Uterus (tissue), 4 donors: ENCODE data around the gene GPR62. TPM values are rescaled to one million over a fixed set of nuclear protein-coding genes. Genes with fewer than 3 reads are reported as not detected.

ENCODE experiments used
- DNase-seq, 2 donors: peaks; one replicate each; pipeline ENCODE4 v3.0.0-alpha.2; 2019 to 2020
- H3K27ac ChIP-seq, 2 donors: fragments of 200-600 bp; sonication (generic); 1 replicate in 1 of 2; 2 replicates in 1 of 2; pipeline ENCODE4 v1.5.1; 2016 to 2018
- H3K27me3 ChIP-seq, 2 donors: fragments of 200-600 bp; sonication (generic); one replicate each; pipeline ENCODE4 v1.5.1; 2018 to 2019; ENCODE audit warnings: control low read depth in 1 of 2
- H3K36me3 ChIP-seq, 2 donors: fragments of 200-600 bp; sonication (generic); one replicate each; pipeline ENCODE4 v1.5.1; 2019; ENCODE audit warnings: control low read depth in 1 of 2
- H3K4me1 ChIP-seq, 2 donors: fragments of 200-600 bp; sonication (generic); one replicate each; pipeline ENCODE4 v1.5.1; 2018 to 2019; ENCODE audit warnings: control low read depth in 1 of 2
- H3K4me3 ChIP-seq, 2 donors: fragments of 200-600 bp; sonication (generic); 1 replicate in 1 of 2; 2 replicates in 1 of 2; pipeline ENCODE4 v1.5.1; 2018 to 2019; ENCODE audit warnings: mild to moderate bottlenecking in 1 of 2
- H3K9me3 ChIP-seq, 2 donors: fragments of 200-600 bp; sonication (generic); one replicate each; pipeline ENCODE4 v1.5.1; 2019; ENCODE audit warnings: control low read depth in 1 of 2
- POLR2A ChIP-seq, 2 donors: fragments of 450-650 bp; IDR thresholded peaks; one replicate each; pipeline ENCODE4 v1.6.1; 2016; ENCODE audit warnings: antibody characterized with exemption in 2 of 2, mild to moderate bottlenecking in 1 of 2, moderate library complexity in 1 of 2
- intact Hi-C: fragments of 100-400 bp; cut with DNase I; formaldehyde crosslinking; loops from one replicate; pipeline ENCODE4 v1.15.1; 2023; ENCODE audit warnings: low total_unique reads
- total RNA-seq, 4 donors: library from RNA; depleted of rRNA in 3 of 4; stranded (reverse); fragments of >200 nt in 3 of 4; gene quantifications; one replicate each; pipeline versions ENCODE4 v1.1.0 to v1.2.4, GENCODE V29; 2014 to 2023
- TF ChIP-seq, protein P1 (sequence below), 4 experiments: fragments of 200-600 bp in 2 of 4; fragments of 450-650 bp in 2 of 4; sonication (generic) in 2 of 4; IDR thresholded peaks; one replicate each; pipeline ENCODE4 v1.5.1; 2016 to 2019; ENCODE audit warnings: antibody characterized with exemption in 4 of 4, mild to moderate bottlenecking in 2 of 4, moderate library complexity in 1 of 4
- donor health status: DM: yes; HTN: yes; CAD: no.

The GPR62 gene
- total RNA-seq, 4 donors from 2014 or later: 0.28 to 8.2 (median 0.34) TPM; not detected in 1

DNA sequence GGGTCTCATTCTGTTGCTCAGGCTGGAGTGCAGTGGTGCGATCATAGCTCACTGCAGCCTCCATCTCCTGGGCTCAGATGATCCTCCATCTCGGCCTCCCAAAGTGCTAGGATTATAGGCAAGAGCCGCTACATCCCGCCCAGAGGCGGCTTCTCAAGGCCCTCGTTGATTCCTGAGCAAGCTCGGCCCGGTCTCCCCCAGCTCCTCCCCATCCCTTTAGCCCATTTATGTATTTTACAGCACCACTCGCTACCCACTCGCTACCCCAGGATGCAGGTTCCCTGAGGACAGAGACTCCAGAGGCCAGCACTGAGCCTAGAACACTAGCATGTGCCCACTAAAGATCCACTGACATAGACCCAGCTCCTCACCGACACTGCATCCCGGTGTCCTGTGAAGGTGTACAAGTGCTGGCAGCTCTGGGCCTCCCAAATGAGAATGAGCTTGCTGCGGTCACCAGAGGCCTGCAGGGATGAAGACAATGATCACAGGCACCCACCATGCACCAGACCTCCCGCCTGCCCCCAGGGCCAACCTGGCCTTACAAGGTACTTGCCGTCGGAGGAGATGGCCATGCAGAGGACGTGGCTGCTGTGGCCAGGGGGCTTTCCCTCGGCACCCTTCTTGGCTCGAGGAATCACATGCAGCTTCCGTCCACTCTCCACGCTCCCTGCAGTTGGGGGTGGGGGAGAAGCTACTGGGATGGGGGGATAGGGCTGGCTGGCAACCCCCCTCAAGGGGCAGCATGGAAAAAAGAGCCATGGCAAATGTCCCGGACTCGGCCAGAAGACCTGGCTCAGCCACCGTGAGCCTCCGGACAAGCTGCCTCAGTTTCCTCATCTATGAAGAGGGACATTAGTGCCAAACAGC lies 19.1 kb upstream of the GPR62 start:
- DNase-seq: no peak
- intact Hi-C loops: no loop called here
- H3K27me3 ChIP-seq: no peaks in the 10 kb centered on the region
- H3K4me3 ChIP-seq: no peak overlapping the region
- H3K9me3 ChIP-seq: no peaks in the 10 kb centered on the region
- H3K27ac ChIP-seq: no peak overlapping the region
- H3K4me1 ChIP-seq: peaks cover 0 to 4% of the 10 kb centered on the region in 2 donors
- no peaks in the 10 kb centered on the region for H3K36me3 ChIP-seq
- TF ChIP-seq POLR2A (IDR thresholded peaks at IDR 0.05): no peak
- TF ChIP-seq, protein P1, sequence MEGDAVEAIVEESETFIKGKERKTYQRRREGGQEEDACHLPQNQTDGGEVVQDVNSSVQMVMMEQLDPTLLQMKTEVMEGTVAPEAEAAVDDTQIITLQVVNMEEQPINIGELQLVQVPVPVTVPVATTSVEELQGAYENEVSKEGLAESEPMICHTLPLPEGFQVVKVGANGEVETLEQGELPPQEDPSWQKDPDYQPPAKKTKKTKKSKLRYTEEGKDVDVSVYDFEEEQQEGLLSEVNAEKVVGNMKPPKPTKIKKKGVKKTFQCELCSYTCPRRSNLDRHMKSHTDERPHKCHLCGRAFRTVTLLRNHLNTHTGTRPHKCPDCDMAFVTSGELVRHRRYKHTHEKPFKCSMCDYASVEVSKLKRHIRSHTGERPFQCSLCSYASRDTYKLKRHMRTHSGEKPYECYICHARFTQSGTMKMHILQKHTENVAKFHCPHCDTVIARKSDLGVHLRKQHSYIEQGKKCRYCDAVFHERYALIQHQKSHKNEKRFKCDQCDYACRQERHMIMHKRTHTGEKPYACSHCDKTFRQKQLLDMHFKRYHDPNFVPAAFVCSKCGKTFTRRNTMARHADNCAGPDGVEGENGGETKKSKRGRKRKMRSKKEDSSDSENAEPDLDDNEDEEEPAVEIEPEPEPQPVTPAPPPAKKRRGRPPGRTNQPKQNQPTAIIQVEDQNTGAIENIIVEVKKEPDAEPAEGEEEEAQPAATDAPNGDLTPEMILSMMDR (IDR thresholded peaks at IDR 0.05): no peak

GRCh38 chr3:51937014-51937413 lies 18.2 kb upstream of the GPR62 start:
- Histone ChIP-seq H3K27me3 (no peaks in the 10 kb centered on the region), H3K4me1 (peaks cover 0 to 6% of the 10 kb centered on the region in 2 donors), H3K4me3 (no peak overlapping the region), H3K27ac (no peak overlapping the region), H3K36me3 (no peaks in the 10 kb centered on the region), H3K9me3 (no peaks in the 10 kb centered on the region)
- DNase-seq: no peak
- intact Hi-C loops: no loop called here
- TF ChIP-seq, protein P1 (IDR thresholded peaks at IDR 0.05): no peak
- no peak for TF ChIP-seq POLR2A (IDR thresholded peaks at IDR 0.05)

- Histone ChIP-seq H3K27me3 (no peaks in the 10 kb centered on the region), H3K27ac (no peak overlapping the region), H3K36me3 (no peaks in the 10 kb centered on the region), H3K4me3 (no peak overlapping the region), H3K4me1 (peaks cover 0 to 6% of the 10 kb centered on the region in 2 donors), H3K9me3 (no peaks in the 10 kb centered on the region)
- intact Hi-C loops: no loop called here
- DNase-seq: no peak
- no peak for TF ChIP-seq POLR2A (IDR thresholded peaks at IDR 0.05)
- TF ChIP-seq, protein P1 (IDR thresholded peaks at IDR 0.05): no peak
These were observed 17.4 kb upstream of the GPR62 start for GRCh38 chr3:51937611-51938450.

GRCh38 chr3:51938780-51939425 lies 16.3 kb upstream of the GPR62 start:
- Histone ChIP-seq H3K4me1 (peaks cover 0 to 6% of the 10 kb centered on the region in 2 donors), H3K4me3 (no peak overlapping the region), H3K9me3 (no peaks in the 10 kb centered on the region), H3K36me3 (no peaks in the 10 kb centered on the region), H3K27ac (no peak overlapping the region), H3K27me3 (no peaks in the 10 kb centered on the region)
- intact Hi-C loops: no loop called here
- DNase-seq: no peak
- no peak for TF ChIP-seq POLR2A (IDR thresholded peaks at IDR 0.05)
- TF ChIP-seq, protein P1 (IDR thresholded peaks at IDR 0.05): no peak
